B cell (primary cell): ENCODE results near the gene PSORS1C1. TPM values are rescaled to one million over a fixed set of nuclear protein-coding genes. Genes with fewer than 3 reads are reported as not detected.

Source experiments
- ATAC-seq: fragments of 200-7000 bp; cut with Tn5 transposase; one replicate; pipeline ENCODE4 v1.10.0; 2021; ENCODE audit warnings: low read depth, mild to moderate bottlenecking, moderate number of reproducible peaks, moderate library complexity
- CTCF ChIA-PET: fragments of 350-600 bp; sonication (Branson Sonifier 250); formaldehyde crosslinking; loops from one replicate; lab custom pipeline; 2021; ENCODE audit warnings: antibody characterized with exemption, inconsistent platforms; lab: Charles Lee
- POLR2A ChIA-PET: fragments of 350-600 bp; sonication (Branson Sonifier 250); formaldehyde crosslinking; loops from one replicate; lab custom pipeline; 2021; ENCODE audit warnings: antibody characterized with exemption; lab: Charles Lee
- DNase-seq: peaks from one replicate; pipeline ENCODE4 v3.0.0; 2013
- H2AFZ ChIP-seq: 2 replicates; pipeline ENCODE4 v1.6.1; 2012; ENCODE audit warnings: mild to moderate bottlenecking, low read depth, low read length; ENCODE audit not compliant: insufficient read depth, poor library complexity, severe bottlenecking
- H3K27ac ChIP-seq, 2 donors: 1 replicate in 1 of 2; 2 replicates in 1 of 2; pipeline ENCODE4 v1.5.1; 2012 to 2013; ENCODE audit warnings: low read length in 2 of 2, mild to moderate bottlenecking in 2 of 2, moderate library complexity in 1 of 2
- H3K27me3 ChIP-seq, 4 experiments: fragments of 200-600 bp in 1 of 4; sonication (generic) in 1 of 4; replicated peaks in 1 of 4; 1 replicate in 2 of 4; 2 replicates in 2 of 4; pipeline versions ENCODE4 v1.6.1 to v1.7.0; 2013 to 2016; ENCODE audit warnings: low read length in 3 of 4, mild to moderate bottlenecking in 2 of 4, mixed read lengths in 1 of 4, moderate library complexity in 1 of 4; ENCODE audit not compliant: insufficient read depth in 4 of 4, control insufficient read depth in 3 of 4; ENCODE audit errors: control extremely low read depth in 1 of 4
- H3K36me3 ChIP-seq, 2 experiments: replicated peaks in 1 of 2; 1 replicate in 1 of 2; 2 replicates in 1 of 2; pipeline versions ENCODE4 v1.6.1 to v1.7.1; 2013; ENCODE audit warnings: low read length in 1 of 2; ENCODE audit not compliant: insufficient read depth in 2 of 2, control insufficient read depth in 1 of 2; ENCODE audit errors: control extremely low read depth in 1 of 2, extremely low read depth in 1 of 2
- H3K4me1 ChIP-seq, 2 donors: fragments of 200-600 bp in 1 of 2; sonication (generic) in 1 of 2; 1 replicate in 1 of 2; 2 replicates in 1 of 2; pipeline versions ENCODE4 v1.5.1 to v1.6.1; 2013 to 2017; ENCODE audit warnings: low read length in 2 of 2; ENCODE audit not compliant: control insufficient read depth in 2 of 2, insufficient read depth in 2 of 2
- H3K4me2 ChIP-seq: replicated peaks from 2 replicates; pipeline ENCODE3; 2012; ENCODE audit warnings: mild to moderate bottlenecking, low read depth, low read length; ENCODE audit not compliant: poor library complexity, severe bottlenecking
- H3K4me3 ChIP-seq, 5 experiments: fragments of 200-600 bp in 1 of 5; sonication (generic) in 1 of 5; 1 replicate in 3 of 5; 2 replicates in 2 of 5; pipeline versions ENCODE4 v1.5.1 to v1.7.0; 2011 to 2016; ENCODE audit warnings: low read length in 4 of 5, mild to moderate bottlenecking in 4 of 5, low read depth in 2 of 5, control low read depth in 1 of 5, moderate library complexity in 1 of 5; ENCODE audit not compliant: insufficient read depth in 1 of 5; ENCODE audit errors: control extremely low read depth in 1 of 5, extremely low read depth in 1 of 5
- H3K79me2 ChIP-seq: fragments of 200-600 bp; sonication (generic); one replicate; pipeline ENCODE4 v1.6.0; 2016; ENCODE audit warnings: low read length; ENCODE audit not compliant: control insufficient read depth, insufficient read depth
- H3K9ac ChIP-seq: fragments of 200-600 bp; sonication (generic); 2 replicates; pipeline ENCODE4 v1.6.1; 2017; ENCODE audit warnings: mild to moderate bottlenecking, low read length, moderate library complexity
- H3K9me3 ChIP-seq, 3 donors: one replicate each; pipeline versions ENCODE4 v1.6.1 to v1.7.1; 2013; ENCODE audit warnings: low read length in 2 of 3; ENCODE audit not compliant: control insufficient read depth in 2 of 3, insufficient read depth in 1 of 3; ENCODE audit errors: control extremely low read depth in 1 of 3
- H4K20me1 ChIP-seq: 2 replicates; pipeline ENCODE4 v1.6.0; 2012; ENCODE audit warnings: mild to moderate bottlenecking, low read length; ENCODE audit not compliant: insufficient read depth, control insufficient read depth, poor library complexity, severe bottlenecking
- H3K27ac Mint-ChIP-seq: one replicate; pipeline ENCODE4 v1.8.0; 2021; ENCODE audit warnings: mixed read lengths
- H3K27me3 Mint-ChIP-seq: one replicate; pipeline ENCODE4 v1.8.0; 2021; ENCODE audit warnings: mixed read lengths
- H3K4me1 Mint-ChIP-seq: one replicate; pipeline ENCODE4 v1.8.0; 2021; ENCODE audit warnings: mixed read lengths
- H3K4me3 Mint-ChIP-seq: one replicate; pipeline ENCODE4 v1.8.0; 2021; ENCODE audit warnings: mixed read lengths
- H3K9me3 Mint-ChIP-seq: one replicate; pipeline ENCODE4 v1.8.0; 2022; ENCODE audit warnings: mixed read lengths; ENCODE audit not compliant: insufficient read depth
- EZH2 ChIP-seq: IDR thresholded peaks from 2 replicates; pipeline ENCODE4 v1.6.1; 2012; ENCODE audit warnings: borderline replicate concordance, low read depth, mild to moderate bottlenecking, moderate library complexity, low read length; ENCODE audit not compliant: insufficient read depth, poor library complexity, severe bottlenecking
- WGBS: methylation state at CpG from one replicate; pipeline ENCODE4 v1.1.5; 2013; ENCODE audit warnings: missing lambda C conversion rate; ENCODE audit not compliant: insufficient coverage; 5-methylcytosine and 5-hydroxymethylcytosine counted together
- intact Hi-C: fragments of 100-400 bp; cut with micrococcal nuclease; formaldehyde crosslinking; loops from one replicate; pipeline ENCODE4 v1.10.0; 2022
- polyA plus RNA-seq: library from polyadenylated mRNA; depleted of rRNA; stranded (reverse); fragments of >200 nt; gene quantifications from 2 replicates; pipeline ENCODE4 v1.2.3, GENCODE V29; 2012
- total RNA-seq, 2 donors: library from RNA; stranded (reverse); fragments of 120-200 nt in 1 of 2; gene quantifications; 1 replicate in 1 of 2; 2 replicates in 1 of 2; pipeline versions ENCODE4 v1.2.3 to v1.2.4, GENCODE V29; 2013 to 2022
- TF ChIP-seq, protein P1 (sequence below): fragments of 200-600 bp; IDR thresholded peaks from one replicate; pipeline ENCODE4 v1.8.0; 2022; ENCODE audit warnings: antibody characterized with exemption, mild to moderate bottlenecking

PSORS1C1 gene
- total and polyA plus RNA-seq, 2 donors (not counting 1 experiment from before 2014, with no cell fraction given): not detected

DNA sequence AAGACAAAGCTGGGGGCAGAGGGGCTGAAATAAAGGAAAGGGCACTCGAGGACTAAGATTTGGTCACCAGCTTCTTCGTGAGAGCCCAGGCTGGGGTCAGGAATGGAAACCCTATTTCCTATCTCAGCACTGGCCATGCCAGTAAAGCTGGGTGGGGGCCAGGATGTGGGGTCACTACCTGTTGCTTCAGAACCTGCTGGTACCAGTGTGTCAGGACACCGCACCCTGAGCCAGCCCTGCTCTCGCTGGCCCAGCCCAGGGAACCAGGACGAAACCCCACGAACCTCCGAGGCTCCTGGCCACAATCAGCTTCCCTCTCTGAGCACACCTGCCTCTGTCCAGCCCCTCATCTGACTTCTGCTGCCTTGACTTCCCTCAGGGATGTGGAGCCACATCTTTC, 3.6 kb downstream of the PSORS1C1 start:
- WGBS: 83% methylated on average over 7 of the region's 7 CpGs
- ChIA-PET CTCF (interaction anchor here (2.5 kb wide), 1 partner anchor 10 kb away, joined by 9 read pairs; no protein-coding TSS in a partner anchor), POLR2A (no interaction called here)
- peaks cover 0 to 6% of the 10 kb centered on the region in 2 donors for H3K4me1 ChIP-seq
- no peaks in the 10 kb centered on the region for H4K20me1 ChIP-seq
- H2AFZ ChIP-seq: no peak overlapping the region
- Mint-ChIP-seq H3K9me3 (no peaks in the 10 kb centered on the region), H3K27ac (no peak overlapping the region), H3K4me3 (no peak overlapping the region), H3K4me1 (peaks cover 5% of the 10 kb centered on the region), H3K27me3 (peaks cover 37% of the 10 kb centered on the region)
- ATAC-seq (no peak), DNase-seq (no peak)
- no peak overlapping the region for H3K4me3 ChIP-seq
- no peak overlapping the region for H3K4me2 ChIP-seq
- H3K79me2 ChIP-seq: no peaks in the 10 kb centered on the region
- no peak for TF ChIP-seq EZH2
- TF ChIP-seq, protein P1, sequence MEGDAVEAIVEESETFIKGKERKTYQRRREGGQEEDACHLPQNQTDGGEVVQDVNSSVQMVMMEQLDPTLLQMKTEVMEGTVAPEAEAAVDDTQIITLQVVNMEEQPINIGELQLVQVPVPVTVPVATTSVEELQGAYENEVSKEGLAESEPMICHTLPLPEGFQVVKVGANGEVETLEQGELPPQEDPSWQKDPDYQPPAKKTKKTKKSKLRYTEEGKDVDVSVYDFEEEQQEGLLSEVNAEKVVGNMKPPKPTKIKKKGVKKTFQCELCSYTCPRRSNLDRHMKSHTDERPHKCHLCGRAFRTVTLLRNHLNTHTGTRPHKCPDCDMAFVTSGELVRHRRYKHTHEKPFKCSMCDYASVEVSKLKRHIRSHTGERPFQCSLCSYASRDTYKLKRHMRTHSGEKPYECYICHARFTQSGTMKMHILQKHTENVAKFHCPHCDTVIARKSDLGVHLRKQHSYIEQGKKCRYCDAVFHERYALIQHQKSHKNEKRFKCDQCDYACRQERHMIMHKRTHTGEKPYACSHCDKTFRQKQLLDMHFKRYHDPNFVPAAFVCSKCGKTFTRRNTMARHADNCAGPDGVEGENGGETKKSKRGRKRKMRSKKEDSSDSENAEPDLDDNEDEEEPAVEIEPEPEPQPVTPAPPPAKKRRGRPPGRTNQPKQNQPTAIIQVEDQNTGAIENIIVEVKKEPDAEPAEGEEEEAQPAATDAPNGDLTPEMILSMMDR: no peak
- H3K36me3 ChIP-seq: no peaks in the 10 kb centered on the region
- intact Hi-C loops: no loop called here
- H3K9ac ChIP-seq: no peak overlapping the region
- H3K27ac ChIP-seq: no peak overlapping the region
- no peaks in the 10 kb centered on the region for H3K9me3 ChIP-seq
- H3K27me3 ChIP-seq: peaks cover 0 to 6% (median 0%) of the 10 kb centered on the region in 4 experiments

DNA sequence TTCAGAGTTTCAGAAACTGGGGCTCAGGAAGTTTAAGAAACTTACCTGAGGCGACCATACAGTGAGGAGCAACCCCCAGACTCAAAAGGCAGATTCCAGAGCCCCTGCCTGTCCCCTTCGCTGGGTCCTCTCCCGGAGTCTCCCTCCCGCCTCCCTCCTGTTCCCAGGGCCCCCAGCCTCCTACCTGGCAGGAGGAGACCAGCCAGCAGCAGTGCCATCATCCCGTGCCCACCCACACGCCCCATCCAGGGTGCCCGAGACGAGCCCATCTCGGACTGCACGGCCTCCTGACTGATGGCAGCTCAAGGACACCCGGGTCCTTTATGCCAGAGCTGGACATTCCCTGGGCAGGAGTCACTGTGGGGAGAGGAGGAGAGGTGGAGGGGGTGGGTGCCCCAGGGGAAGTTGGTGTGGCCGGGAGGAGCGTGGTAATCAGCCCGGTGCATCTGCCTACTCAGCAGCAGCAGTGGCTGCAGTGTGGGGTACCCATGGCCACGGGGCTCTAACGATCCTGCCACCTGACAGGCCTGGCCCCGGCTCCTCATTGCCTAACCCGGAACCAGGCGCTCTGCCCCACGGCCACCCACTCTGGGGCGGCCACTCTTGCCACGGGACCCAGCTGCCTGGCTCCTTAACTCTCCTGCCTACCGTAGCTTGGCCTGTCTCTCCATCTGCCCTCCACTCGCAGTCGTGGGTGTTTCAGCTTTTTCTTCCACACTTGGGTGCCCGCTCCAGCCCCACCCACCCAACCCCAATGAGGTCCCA, 5.7 kb downstream of the PSORS1C1 start, which contains the start of gene CDSN:
Gene CDSN, minus strand, starts transcription at position 296 of the 765 bp plus-strand sequence. Its CDS starts 27 bp downstream, at position 269.
- ATAC-seq (no peak), DNase-seq (no peak)
- H3K9me3 Mint-ChIP-seq: no peaks in the 10 kb centered on the region
- H3K9ac ChIP-seq: no peak within 1 kb of the TSS
- no peak within 1 kb of the TSS for H3K27ac ChIP-seq
- H3K9me3 ChIP-seq: no peaks in the 10 kb centered on the region
- H3K27me3 ChIP-seq: peaks cover 0 to 7% (median 0%) of the 10 kb centered on the region in 4 experiments
- POLR2A ChIA-PET: interaction anchor here (0.6 kb wide), 1 partner anchor 180 kb away, joined by 5 read pairs; no protein-coding TSS in a partner anchor
- H3K27ac Mint-ChIP-seq: no peak within 1 kb of the TSS
- CTCF ChIA-PET: interaction anchor here (0.5 to 1.6 kb wide), 3 partner anchors 10 to 446 kb away, joined by 3 to 6 read pairs (median 4); no protein-coding TSS in a partner anchor
- H3K4me2 ChIP-seq: no peak within 1 kb of the TSS
- WGBS: 78% methylated on average over 26 of the region's 26 CpGs
- TF ChIP-seq EZH2: no peak
- TF ChIP-seq, protein P1: no peak
- H3K27me3 Mint-ChIP-seq: peaks cover 27% of the 10 kb centered on the region
- H3K4me1 ChIP-seq: peaks cover 0 to 3% of the 10 kb centered on the region in 2 donors
- H3K4me3 ChIP-seq: no peak within 1 kb of the TSS
- H3K79me2 ChIP-seq: no peaks in the 10 kb centered on the region
- H3K4me3 Mint-ChIP-seq: no peak within 1 kb of the TSS
- intact Hi-C loops: no loop called here
- peaks cover 3% of the 10 kb centered on the region for H3K4me1 Mint-ChIP-seq
- H4K20me1 ChIP-seq: no peaks in the 10 kb centered on the region
- no peak within 1 kb of the TSS for H2AFZ ChIP-seq
- H3K36me3 ChIP-seq: no peaks in the 10 kb centered on the region
